Breast epithelium (tissue), 4 donors: ENCODE results near the gene RNASE2. TPM values are rescaled to one million over a fixed set of nuclear protein-coding genes. Genes with fewer than 3 reads are reported as not detected.
"Not testable (repeated sequence)": the region's sequence is repeated elsewhere in the genome, so short reads cannot be mapped to it uniquely, and the experiment has no call there.

ENCODE experiments used
- DNase-seq, 2 donors: peaks; one replicate each; pipeline ENCODE4 v3.0.0-alpha.2; 2019; ENCODE audit warnings: low spot score in 2 of 2
- H3K27ac ChIP-seq, 2 donors: fragments of 200-600 bp; sonication (generic) in 1 of 2; one replicate each; pipeline ENCODE4 v1.5.1; 2016 to 2019; ENCODE audit warnings: mild to moderate bottlenecking in 1 of 2
- H3K27me3 ChIP-seq, 2 donors: fragments of 200-600 bp; sonication (generic) in 1 of 2; one replicate each; pipeline versions ENCODE4 v1.5.1 to v1.6.0; 2017 to 2019; ENCODE audit warnings: control low read depth in 1 of 2, mild to moderate bottlenecking in 1 of 2
- H3K36me3 ChIP-seq: fragments of 200-600 bp; one replicate; pipeline ENCODE4 v1.5.1; 2019
- H3K4me1 ChIP-seq, 2 donors: fragments of 200-600 bp; sonication (generic); one replicate each; pipeline ENCODE4 v1.5.1; 2016 to 2019; ENCODE audit warnings: control low read depth in 1 of 2
- H3K4me3 ChIP-seq, 3 donors: fragments of 200-600 bp; sonication (generic); 1 replicate in 2 of 3; 2 replicates in 1 of 3; pipeline ENCODE4 v1.5.1; 2016 to 2019; ENCODE audit warnings: mild to moderate bottlenecking in 3 of 3, moderate library complexity in 2 of 3
- H3K9me3 ChIP-seq, 2 donors: fragments of 200-600 bp; sonication (generic) in 1 of 2; one replicate each; pipeline ENCODE4 v1.5.1; 2016 to 2019; ENCODE audit warnings: control low read depth in 1 of 2
- CTCF ChIP-seq, 3 donors: fragments of 450-650 bp; IDR thresholded peaks; one replicate each; pipeline ENCODE4 v1.5.1; 2016 to 2017; ENCODE audit warnings: antibody characterized with exemption in 3 of 3, mild to moderate bottlenecking in 3 of 3, moderate library complexity in 3 of 3
- POLR2A ChIP-seq: fragments of 450-650 bp; IDR thresholded peaks from one replicate; pipeline ENCODE4 v1.6.1; 2016; ENCODE audit warnings: antibody characterized with exemption, mild to moderate bottlenecking, moderate library complexity
- POLR2AphosphoS5 ChIP-seq, 3 donors: sonication (generic); formaldehyde crosslinking; IDR thresholded peaks; one replicate each; pipeline ENCODE4 v1.6.1; 2017; ENCODE audit warnings: antibody characterized with exemption in 3 of 3
- intact Hi-C: fragments of 100-400 bp; cut with DNase I; formaldehyde crosslinking; loops from one replicate; pipeline ENCODE4 v1.15.1; 2023; ENCODE audit warnings: low total_unique reads
- total RNA-seq, 3 donors: library from RNA; depleted of rRNA; stranded (reverse); fragments of >200 nt; gene quantifications; one replicate each; pipeline ENCODE4 v1.1.0, GENCODE V29; 2016

RNASE2 gene
- total RNA-seq, 3 donors from 2014 or later = 1.3 to 3.2 (median 2.0) TPM

- Histone ChIP-seq H3K27ac (no peak overlapping the region), H3K27me3 (no peaks in the 10 kb centered on the region), H3K4me1 (no peaks in the 10 kb centered on the region), H3K4me3 (no peak overlapping the region), H3K9me3 (no peaks in the 10 kb centered on the region), H3K36me3 (no peaks in the 10 kb centered on the region)
- no peak for TF ChIP-seq POLR2AphosphoS5 (IDR thresholded peaks at IDR 0.05)
- no peak for TF ChIP-seq POLR2A
- no peak for TF ChIP-seq CTCF (IDR thresholded peaks at IDR 0.05)
- intact Hi-C loops = loop anchor here (10.0 kb wide), 1 partner anchor 86 kb away; no protein-coding TSS in a partner anchor
- DNase-seq = no peak
Measured at GRCh38 chr14:20978687-20979086, 23.4 kb downstream of the RNASE2 start.

- Histone ChIP-seq H3K4me1 (no peaks in the 10 kb centered on the region), H3K4me3 (no peak overlapping the region), H3K27ac (no peak overlapping the region), H3K9me3 (no peaks in the 10 kb centered on the region), H3K36me3 (no peaks in the 10 kb centered on the region), H3K27me3 (no peaks in the 10 kb centered on the region)
- TF ChIP-seq CTCF (IDR thresholded peaks at IDR 0.05) (no peak), POLR2A (no peak), POLR2AphosphoS5 (IDR thresholded peaks at IDR 0.05) (no peak)
- no peak for DNase-seq
- intact Hi-C loops = no loop called here
Measured at GRCh38 chr14:20980906-20981305, 25.6 kb downstream of the RNASE2 start.

- intact Hi-C loops = no loop called here
Measured at GRCh38 chr14:20982646-20983369, 27.5 kb downstream of the RNASE2 start.

GRCh38 chr14:20985650-20986049 lies 30.4 kb downstream of the RNASE2 start:
- DNase-seq, H3K27me3 ChIP-seq, H3K4me3 ChIP-seq, H3K27ac ChIP-seq, H3K36me3 ChIP-seq, intact Hi-C loops, H3K9me3 ChIP-seq: not testable (repeated sequence)
- H3K4me1 ChIP-seq = peaks cover 3 to 13% of the 10 kb centered on the region in 2 donors

More at GRCh38 chr14:20982646-20983369, 27.5 kb downstream of the RNASE2 start:
- TF ChIP-seq POLR2AphosphoS5 (IDR thresholded peaks at IDR 0.05) (no peak), POLR2A (no peak)
- no peak overlapping the region for H3K27ac ChIP-seq
- H3K27me3 ChIP-seq = no peaks in the 10 kb centered on the region
- no peaks in the 10 kb centered on the region for H3K9me3 ChIP-seq
- H3K4me3 ChIP-seq = no peak overlapping the region
- no peak for DNase-seq
- H3K4me1 ChIP-seq = peaks cover 0 to 5% of the 10 kb centered on the region in 2 donors
- no peaks in the 10 kb centered on the region for H3K36me3 ChIP-seq

- intact Hi-C loops = no loop called here
- Histone ChIP-seq H3K27me3 (no peaks in the 10 kb centered on the region), H3K4me1 (peaks cover 5 to 20% of the 10 kb centered on the region in 2 donors), H3K36me3 (no peaks in the 10 kb centered on the region), H3K27ac (peak overlapping the region; percentile 82 to 89), H3K4me3 (no peak overlapping the region), H3K9me3 (no peaks in the 10 kb centered on the region)
- peak in 1 of 2 donors; percentile 50 for DNase-seq
- peak in 1 of 3 donors; percentile 40 for TF ChIP-seq POLR2AphosphoS5 (IDR thresholded peaks at IDR 0.05)
- no peak for TF ChIP-seq CTCF (IDR thresholded peaks at IDR 0.05)
- no peak for TF ChIP-seq POLR2A
Measured at GRCh38 chr14:20986811-20987210, 31.5 kb downstream of the RNASE2 start.

- no peaks in the 10 kb centered on the region for H3K27me3 ChIP-seq
- peak overlapping the region; percentile 89 to 91 for H3K27ac ChIP-seq
- TF ChIP-seq POLR2A (no peak), POLR2AphosphoS5 (IDR thresholded peaks at IDR 0.05) (no peak), CTCF (IDR thresholded peaks at IDR 0.05) (no peak)
- no peaks in the 10 kb centered on the region for H3K9me3 ChIP-seq
- H3K4me1 ChIP-seq = peaks cover 5 to 20% of the 10 kb centered on the region in 2 donors
- peak overlapping the region; percentile 76 to 93 (median 87) for H3K4me3 ChIP-seq
- no peak for DNase-seq
- intact Hi-C loops = no loop called here
- H3K36me3 ChIP-seq = no peaks in the 10 kb centered on the region
Measured at GRCh38 chr14:20988717-20989470, 33.6 kb downstream of the RNASE2 start.
